C4-2B (cell line): ENCODE results near the gene DVL2.

Experiments
- CTCF ChIP-seq: fragments of 450-650 bp; conservative IDR thresholded peaks from 2 replicates; pipeline ENCODE4 v1.5.1; 2017; ENCODE audit warnings: mild to moderate bottlenecking
- ZFX ChIP-seq: fragments of 450-650 bp; IDR thresholded peaks from 2 replicates; pipeline ENCODE4 v1.6.1; 2017

- no peak for TF ChIP-seq ZFX
- no peak for TF ChIP-seq CTCF
Measured at GRCh38 chr17:7262935-7263800, 28.9 kb upstream of the DVL2 start.
